ENCODE results near the gene OTUD7B.

GRCh38 chr1:149932474-149932873 is 78.1 kb downstream of the OTUD7B start:
- TF ChIP-seq, protein P1, sequence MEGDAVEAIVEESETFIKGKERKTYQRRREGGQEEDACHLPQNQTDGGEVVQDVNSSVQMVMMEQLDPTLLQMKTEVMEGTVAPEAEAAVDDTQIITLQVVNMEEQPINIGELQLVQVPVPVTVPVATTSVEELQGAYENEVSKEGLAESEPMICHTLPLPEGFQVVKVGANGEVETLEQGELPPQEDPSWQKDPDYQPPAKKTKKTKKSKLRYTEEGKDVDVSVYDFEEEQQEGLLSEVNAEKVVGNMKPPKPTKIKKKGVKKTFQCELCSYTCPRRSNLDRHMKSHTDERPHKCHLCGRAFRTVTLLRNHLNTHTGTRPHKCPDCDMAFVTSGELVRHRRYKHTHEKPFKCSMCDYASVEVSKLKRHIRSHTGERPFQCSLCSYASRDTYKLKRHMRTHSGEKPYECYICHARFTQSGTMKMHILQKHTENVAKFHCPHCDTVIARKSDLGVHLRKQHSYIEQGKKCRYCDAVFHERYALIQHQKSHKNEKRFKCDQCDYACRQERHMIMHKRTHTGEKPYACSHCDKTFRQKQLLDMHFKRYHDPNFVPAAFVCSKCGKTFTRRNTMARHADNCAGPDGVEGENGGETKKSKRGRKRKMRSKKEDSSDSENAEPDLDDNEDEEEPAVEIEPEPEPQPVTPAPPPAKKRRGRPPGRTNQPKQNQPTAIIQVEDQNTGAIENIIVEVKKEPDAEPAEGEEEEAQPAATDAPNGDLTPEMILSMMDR (IDR thresholded peaks at IDR 0.05; ENCODE audit: poor library complexity): no peak
- no peak for TF ChIP-seq EZH2phosphoT487 (IDR thresholded peaks at IDR 0.05; ENCODE audit: low read depth, severe bottlenecking, unreplicated experiment)
